CD4-positive, CD25-positive, alpha-beta regulatory T cell (primary cell): ENCODE results near the gene DNAJB12. TPM values are rescaled to one million over a fixed set of nuclear protein-coding genes. Genes with fewer than 3 reads are reported as not detected.
"Not testable (repeated sequence)": the region's sequence is repeated elsewhere in the genome, so short reads cannot be mapped to it uniquely, and the experiment has no call there.

Source experiments
- ATAC-seq, 2 donors: fragments of 150-1000 bp; cut with Tn5 transposase; one replicate each; pipeline ENCODE4 v1.10.0; 2021; ENCODE audit warnings: low read depth in 2 of 2, moderate number of reproducible peaks in 2 of 2, moderate library complexity in 1 of 2
- DNase-seq, 3 donors: peaks; one replicate each; pipeline versions ENCODE4 v3.0.0 to v3.0.0-alpha.2; 2012 to 2022; ENCODE audit warnings: mixed read lengths in 1 of 3
- H3K27ac ChIP-seq: one replicate; pipeline ENCODE4 v1.7.0; 2013; ENCODE audit warnings: mild to moderate bottlenecking, low read length; ENCODE audit not compliant: insufficient read depth, poor library complexity, severe bottlenecking
- H3K27me3 ChIP-seq: one replicate; pipeline ENCODE4 v1.7.0; 2013; ENCODE audit warnings: low read length; ENCODE audit not compliant: control insufficient read depth, insufficient read depth
- H3K36me3 ChIP-seq: one replicate; pipeline ENCODE4 v1.7.0; 2013; ENCODE audit warnings: mild to moderate bottlenecking, low read length, moderate library complexity; ENCODE audit not compliant: control insufficient read depth, insufficient read depth
- H3K4me1 ChIP-seq: 2 replicates; pipeline ENCODE4 v1.7.0; 2013; ENCODE audit warnings: mild to moderate bottlenecking, low read length; ENCODE audit not compliant: insufficient read depth, control insufficient read depth, poor library complexity, severe bottlenecking
- H3K4me3 ChIP-seq: one replicate; pipeline ENCODE4 v1.7.0; 2013; ENCODE audit warnings: low read depth, mild to moderate bottlenecking, low read length, moderate library complexity
- H3K9me3 ChIP-seq, 2 experiments: 1 replicate in 1 of 2; 2 replicates in 1 of 2; pipeline ENCODE4 v1.7.0; 2013; ENCODE audit warnings: low read length in 2 of 2, mild to moderate bottlenecking in 1 of 2, moderate library complexity in 1 of 2; ENCODE audit not compliant: control insufficient read depth in 2 of 2
- H3K27ac Mint-ChIP-seq, 3 donors: one replicate each; pipeline ENCODE4 v1.8.0; 2020 to 2022; ENCODE audit warnings: mild to moderate bottlenecking in 3 of 3, mixed read lengths in 3 of 3, moderate library complexity in 2 of 3
- H3K27me3 Mint-ChIP-seq: one replicate; pipeline ENCODE4 v1.8.0; 2022; ENCODE audit warnings: mild to moderate bottlenecking, mixed read lengths
- H3K36me3 Mint-ChIP-seq: one replicate; pipeline ENCODE4 v1.8.0; 2020; ENCODE audit warnings: mixed read lengths
- H3K4me1 Mint-ChIP-seq, 4 donors: one replicate each; pipeline ENCODE4 v1.8.0; 2020 to 2022; ENCODE audit warnings: mixed read lengths in 4 of 4, mild to moderate bottlenecking in 1 of 4
- H3K4me3 Mint-ChIP-seq, 4 donors: one replicate each; pipeline ENCODE4 v1.8.0; 2020 to 2022; ENCODE audit warnings: mild to moderate bottlenecking in 4 of 4, mixed read lengths in 4 of 4, moderate library complexity in 3 of 4
- H3K9me3 Mint-ChIP-seq, 7 donors: one replicate each; pipeline ENCODE4 v1.8.0; 2020 to 2022; ENCODE audit warnings: mixed read lengths in 7 of 7, mild to moderate bottlenecking in 3 of 7, moderate library complexity in 2 of 7
- polyA plus RNA-seq, 4 donors: library from polyadenylated mRNA; unstranded; fragments of 300-500 nt; fragmentation: Illumina TruSeq; gene quantifications; one replicate each; pipeline ENCODE4 v1.2.3, GENCODE V29; 2021
- total RNA-seq: library from RNA; stranded (reverse); gene quantifications from one replicate; pipeline ENCODE4 v1.2.3, GENCODE V29; 2022

Gene DNAJB12
- total and polyA plus RNA-seq, 5 donors from 2014 or later: 17.8 to 40.2 (median 20.3) TPM

GRCh38 chr10:72303424-72304128 lies 51.1 kb downstream of the DNAJB12 start:
- H3K36me3 Mint-ChIP-seq: no peaks in the 10 kb centered on the region
- no peak for ATAC-seq
- Histone ChIP-seq H3K9me3 (no peaks in the 10 kb centered on the region), H3K4me1 (peaks cover 8% of the 10 kb centered on the region), H3K4me3 (no peak overlapping the region), H3K27ac (no peak overlapping the region), H3K27me3 (no peaks in the 10 kb centered on the region), H3K36me3 (no peaks in the 10 kb centered on the region)
- H3K4me3 Mint-ChIP-seq: peak overlapping the region in 1 of 4 donors; percentile 10
- no peaks in the 10 kb centered on the region for H3K9me3 Mint-ChIP-seq
- peak overlapping the region; percentile 71 to 92 (median 83) for H3K27ac Mint-ChIP-seq
- H3K4me1 Mint-ChIP-seq: peaks cover 5 to 49% (median 20%) of the 10 kb centered on the region in 4 donors
- no peak for DNase-seq
- no peaks in the 10 kb centered on the region for H3K27me3 Mint-ChIP-seq

DNA sequence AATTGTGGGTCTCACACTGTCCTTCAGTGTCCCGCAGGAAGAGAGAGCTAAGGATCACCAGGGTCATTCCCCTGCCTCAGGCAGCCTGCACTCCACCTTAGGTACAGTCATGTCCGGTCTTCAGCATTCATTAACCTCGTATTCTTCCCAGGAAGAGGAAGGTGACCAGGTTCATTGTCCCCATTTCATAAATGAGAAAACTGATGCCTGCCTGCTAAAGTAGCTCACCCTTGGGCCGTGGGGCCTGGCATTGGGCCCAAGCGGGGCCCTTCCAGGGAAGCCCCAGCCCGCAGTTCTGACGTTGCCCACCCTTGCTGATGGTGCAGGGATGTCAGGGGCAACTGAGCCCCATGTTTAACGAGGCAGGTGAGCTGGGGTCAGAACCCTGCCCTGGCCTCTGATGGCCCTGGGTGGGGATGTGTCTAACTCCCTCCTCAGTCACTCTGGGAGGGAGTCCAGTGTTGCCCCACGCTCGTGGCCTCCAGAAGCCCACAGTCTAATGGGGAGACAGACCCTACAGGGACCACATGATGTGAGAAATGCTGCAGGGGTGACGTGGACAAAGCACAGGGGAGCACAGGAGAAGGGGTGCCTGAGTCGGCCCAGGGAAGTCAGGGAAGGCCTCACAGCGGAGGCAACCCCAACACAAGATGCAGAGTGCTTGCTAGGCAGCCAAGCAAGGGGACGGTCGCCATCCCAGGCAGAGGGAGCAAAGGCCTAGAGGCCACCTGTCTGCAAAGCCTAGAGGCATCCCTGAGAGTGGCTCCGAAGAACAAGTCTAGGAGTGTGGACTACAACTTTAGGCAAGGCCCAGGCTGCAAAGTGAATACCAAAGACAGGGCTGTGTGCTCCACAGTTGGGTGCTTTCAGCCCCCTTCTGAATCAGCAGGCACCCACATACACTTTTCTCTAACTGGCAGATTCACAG lies 55.9 kb downstream of the DNAJB12 start:
- Mint-ChIP-seq H3K4me3 (peak overlapping the region; percentile 27 to 90 (median 86)), H3K4me1 (peaks cover 0 to 57% (median 34%) of the 10 kb centered on the region in 4 donors), H3K27me3 (peaks cover 7% of the 10 kb centered on the region), H3K9me3 (no peaks in the 10 kb centered on the region), H3K27ac (peak overlapping the region; percentile 99 to 100 (median 99)), H3K36me3 (no peaks in the 10 kb centered on the region)
- Histone ChIP-seq H3K9me3 (no peaks in the 10 kb centered on the region), H3K4me3 (no peak overlapping the region), H3K36me3 (no peaks in the 10 kb centered on the region), H3K4me1 (peaks cover 25% of the 10 kb centered on the region), H3K27ac (peak overlapping the region; percentile 99), H3K27me3 (no peaks in the 10 kb centered on the region)
- DNase-seq: no peak
- no peak for ATAC-seq

GRCh38 chr10:72297805-72298591 lies 56.7 kb downstream of the DNAJB12 start:
- Mint-ChIP-seq H3K4me3 (peak overlapping the region; percentile 84 to 92 (median 88)), H3K36me3 (no peaks in the 10 kb centered on the region), H3K9me3 (no peaks in the 10 kb centered on the region), H3K4me1 (peaks cover 0 to 56% (median 34%) of the 10 kb centered on the region in 4 donors), H3K27ac (peak overlapping the region; percentile 99 to 100 (median 99)), H3K27me3 (peaks cover 7% of the 10 kb centered on the region)
- Histone ChIP-seq H3K36me3 (no peaks in the 10 kb centered on the region), H3K9me3 (no peaks in the 10 kb centered on the region), H3K4me3 (peak overlapping the region; percentile 64), H3K4me1 (peaks cover 25% of the 10 kb centered on the region), H3K27me3 (no peaks in the 10 kb centered on the region), H3K27ac (peak overlapping the region; percentile 99)
- ATAC-seq: peak; percentile 72 to 73
- DNase-seq: peak; percentile 82 to 95 (median 85)

DNA sequence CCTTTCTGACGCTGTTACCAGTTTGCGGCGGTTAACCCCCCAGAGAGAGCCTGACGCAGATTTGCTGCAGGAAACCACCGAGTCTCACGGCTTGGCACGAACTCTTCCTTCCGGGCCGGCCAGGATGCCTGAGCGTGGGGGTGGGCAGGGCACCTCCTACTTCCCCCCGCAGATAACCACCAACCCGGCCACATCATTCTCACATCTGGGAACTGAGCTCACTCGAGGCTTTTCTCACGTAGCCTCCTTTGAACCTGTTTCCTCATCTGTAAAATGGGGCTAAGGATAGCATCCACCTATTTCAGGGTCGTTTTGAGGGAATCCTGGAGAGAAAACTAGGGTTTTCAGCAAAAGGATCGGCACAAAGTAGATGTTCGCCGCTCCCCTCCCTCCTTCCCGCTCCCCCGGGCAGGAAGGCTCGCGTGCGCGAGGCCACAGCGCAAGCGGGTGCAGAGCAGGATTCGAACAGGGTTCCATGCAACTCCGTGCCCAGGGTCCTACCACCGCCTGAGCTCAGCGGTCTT lies 57.4 kb downstream of the DNAJB12 start:
- H3K27ac Mint-ChIP-seq: peak overlapping the region; percentile 99 to 100 (median 99)
- H3K36me3 Mint-ChIP-seq: no peaks in the 10 kb centered on the region
- Histone ChIP-seq H3K9me3 (no peaks in the 10 kb centered on the region), H3K4me1 (peaks cover 31% of the 10 kb centered on the region), H3K36me3 (no peaks in the 10 kb centered on the region), H3K4me3 (peak overlapping the region; percentile 64), H3K27me3 (no peaks in the 10 kb centered on the region), H3K27ac (peak overlapping the region; percentile 99)
- H3K4me3 Mint-ChIP-seq: peak overlapping the region; percentile 84 to 92 (median 88)
- peaks cover 7% of the 10 kb centered on the region for H3K27me3 Mint-ChIP-seq
- H3K9me3 Mint-ChIP-seq: no peaks in the 10 kb centered on the region
- ATAC-seq: peak; percentile 82 to 84
- peaks cover 4 to 62% (median 39%) of the 10 kb centered on the region in 4 donors for H3K4me1 Mint-ChIP-seq
- peak; percentile 92 to 98 (median 97) for DNase-seq

DNA sequence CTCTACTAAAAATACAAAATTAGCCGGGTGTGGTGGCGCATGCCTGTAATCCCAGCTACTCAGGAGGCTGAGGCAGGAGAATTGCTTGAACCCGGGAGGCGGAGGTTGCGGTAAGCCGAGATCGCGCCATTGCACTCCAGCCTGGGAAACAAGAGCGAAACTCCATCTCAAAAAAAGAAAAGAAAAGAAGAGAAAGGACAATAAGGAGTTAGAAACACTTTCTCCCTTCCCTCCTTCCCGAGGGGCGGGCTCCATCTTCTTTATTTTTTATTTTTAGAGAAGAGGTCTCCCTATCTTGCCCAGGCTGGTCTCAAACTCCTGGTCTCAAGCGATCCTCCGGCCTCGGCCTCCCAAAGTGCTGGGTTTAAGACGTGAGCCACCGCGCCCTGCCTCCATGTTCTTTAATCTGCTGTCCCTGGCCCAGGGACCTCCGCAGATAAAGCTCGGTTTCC lies 57.9 kb downstream of the DNAJB12 start:
- Mint-ChIP-seq H3K4me3 (peak overlapping the region; percentile 84 to 92 (median 88)), H3K27ac (peak overlapping the region; percentile 99 to 100 (median 99)), H3K4me1 (peaks cover 4 to 66% (median 42%) of the 10 kb centered on the region in 4 donors)
- not testable (repeated sequence) for H3K9me3 Mint-ChIP-seq, H3K9me3 ChIP-seq, H3K27me3 ChIP-seq, H3K36me3 Mint-ChIP-seq, H3K36me3 ChIP-seq, ATAC-seq, H3K27me3 Mint-ChIP-seq, DNase-seq
- H3K27ac ChIP-seq: peak overlapping the region; percentile 99
- peak overlapping the region; percentile 64 for H3K4me3 ChIP-seq
- peaks cover 36% of the 10 kb centered on the region for H3K4me1 ChIP-seq

DNA sequence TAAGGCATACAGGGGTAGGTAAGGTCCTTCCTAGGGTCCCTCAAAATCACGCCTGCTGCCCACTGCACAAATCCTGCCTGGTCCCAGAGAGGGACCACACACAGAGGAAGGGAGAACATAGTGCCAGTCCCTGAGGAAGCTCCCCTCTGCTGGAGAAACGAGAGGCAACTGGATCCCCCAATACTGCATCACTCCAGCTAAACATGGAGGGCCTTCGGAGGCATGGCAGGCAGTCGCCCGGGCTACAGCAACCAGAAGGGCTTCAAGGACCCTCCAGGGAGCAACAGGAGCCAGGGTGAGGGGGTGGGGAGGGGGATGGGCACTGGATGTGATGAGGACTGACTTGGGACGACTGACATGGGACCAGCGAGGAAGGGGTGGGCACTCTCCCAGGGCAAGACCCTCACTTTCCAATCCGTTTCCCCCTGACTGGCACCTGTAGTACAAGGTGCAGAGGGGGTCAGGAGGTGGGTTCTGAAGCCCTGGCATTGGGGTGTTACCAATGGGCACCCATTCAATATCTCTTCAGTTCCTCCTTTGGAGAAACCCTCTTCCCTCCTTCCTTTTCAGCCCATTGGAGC lies 59.3 kb downstream of the DNAJB12 start:
- Histone ChIP-seq H3K27ac (peak overlapping the region; percentile 99), H3K9me3 (no peaks in the 10 kb centered on the region), H3K4me3 (no peak overlapping the region), H3K27me3 (no peaks in the 10 kb centered on the region), H3K36me3 (no peaks in the 10 kb centered on the region), H3K4me1 (peaks cover 48% of the 10 kb centered on the region)
- Mint-ChIP-seq H3K27me3 (peaks cover 7% of the 10 kb centered on the region), H3K4me1 (peaks cover 11 to 69% (median 43%) of the 10 kb centered on the region in 4 donors), H3K27ac (peak overlapping the region; percentile 92 to 100 (median 99)), H3K36me3 (no peaks in the 10 kb centered on the region), H3K4me3 (peak overlapping the region; percentile 57 to 89 (median 68)), H3K9me3 (no peaks in the 10 kb centered on the region)
- ATAC-seq: no peak
- no peak for DNase-seq
